HG03342 (cell line): ENCODE data around the gene MKLN1.

Source experiments
- ATAC-seq: cut with Tn5 transposase; IDR thresholded peaks from one replicate; pipeline ENCODE4 v1.9.1; 2021; ENCODE audit warnings: mild to moderate bottlenecking, moderate library complexity; ENCODE audit not compliant: unreplicated experiment

The MKLN1 gene

DNA sequence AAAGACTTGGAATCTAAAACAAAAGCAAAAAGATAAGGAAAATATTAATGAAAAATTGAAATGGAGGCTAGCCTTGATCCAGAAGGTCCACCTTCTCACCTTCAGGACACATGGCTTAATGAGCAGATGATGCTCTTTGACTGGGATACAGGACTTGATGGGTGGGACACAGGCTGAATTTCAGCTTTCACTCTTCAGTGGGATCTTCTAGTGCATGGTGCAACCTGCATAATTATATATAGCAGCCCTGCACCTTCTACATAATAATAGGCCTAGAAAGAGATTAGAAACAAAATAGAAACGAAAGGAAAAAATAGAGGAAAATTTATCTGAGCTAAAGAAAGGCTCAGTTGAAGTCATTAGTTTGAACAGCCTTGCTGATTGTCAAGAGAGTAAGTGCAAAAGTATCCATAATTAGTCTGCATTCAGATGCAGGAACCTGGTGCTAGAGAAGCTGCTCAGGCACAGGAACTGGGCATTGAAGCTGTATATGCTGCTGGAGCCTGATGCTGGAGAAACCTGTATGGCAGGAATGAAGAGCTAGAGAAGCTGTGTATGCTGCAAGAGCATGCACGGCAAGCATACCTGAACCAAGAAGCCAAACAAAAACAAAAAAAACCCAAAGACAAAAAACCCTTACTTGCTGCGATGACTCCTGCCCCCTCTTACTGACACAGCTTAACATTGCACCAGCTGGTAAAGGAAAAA, 19.4 kb downstream of the MKLN1 start:
- ATAC-seq, result no peak

DNA sequence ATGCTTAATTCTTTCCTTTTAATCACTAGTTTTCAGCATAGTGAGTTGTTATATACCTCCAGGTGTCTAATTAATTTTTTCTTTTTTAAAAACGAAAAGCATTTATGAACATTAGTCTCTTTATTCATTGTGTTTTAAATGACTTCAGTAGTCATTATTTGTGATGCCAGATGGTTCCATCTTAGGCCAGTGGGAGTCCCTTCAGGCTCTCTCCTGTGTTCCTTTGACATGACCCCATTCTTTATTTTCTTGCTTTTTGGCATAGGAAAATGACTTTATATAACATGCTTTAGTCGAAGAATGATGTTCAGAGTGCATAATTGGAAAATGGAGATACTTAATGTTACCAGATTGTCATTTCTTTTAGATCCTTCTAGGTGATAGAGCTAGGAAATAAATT, 24.4 kb downstream of the MKLN1 start:
- ATAC-seq, result no peak

DNA sequence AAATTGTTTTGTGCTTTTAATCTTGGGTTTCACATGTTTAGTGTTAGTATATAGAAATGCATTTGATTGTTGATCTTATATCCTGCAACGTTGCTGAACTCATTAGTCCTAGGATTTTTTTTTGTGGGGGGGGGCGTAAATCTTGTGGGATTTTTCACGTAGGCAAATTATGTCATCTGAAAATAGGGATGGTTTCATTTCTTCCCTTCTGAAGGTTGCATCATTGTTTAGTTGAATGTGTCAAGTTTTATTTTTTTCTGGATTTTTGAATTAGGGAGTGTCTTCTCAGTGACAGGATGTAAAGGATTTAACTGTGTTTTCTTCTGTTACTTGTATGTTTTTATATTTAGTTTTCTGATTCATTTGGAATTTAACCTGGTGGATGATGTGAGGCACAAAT, 26.7 kb downstream of the MKLN1 start:
- no peak for ATAC-seq

DNA sequence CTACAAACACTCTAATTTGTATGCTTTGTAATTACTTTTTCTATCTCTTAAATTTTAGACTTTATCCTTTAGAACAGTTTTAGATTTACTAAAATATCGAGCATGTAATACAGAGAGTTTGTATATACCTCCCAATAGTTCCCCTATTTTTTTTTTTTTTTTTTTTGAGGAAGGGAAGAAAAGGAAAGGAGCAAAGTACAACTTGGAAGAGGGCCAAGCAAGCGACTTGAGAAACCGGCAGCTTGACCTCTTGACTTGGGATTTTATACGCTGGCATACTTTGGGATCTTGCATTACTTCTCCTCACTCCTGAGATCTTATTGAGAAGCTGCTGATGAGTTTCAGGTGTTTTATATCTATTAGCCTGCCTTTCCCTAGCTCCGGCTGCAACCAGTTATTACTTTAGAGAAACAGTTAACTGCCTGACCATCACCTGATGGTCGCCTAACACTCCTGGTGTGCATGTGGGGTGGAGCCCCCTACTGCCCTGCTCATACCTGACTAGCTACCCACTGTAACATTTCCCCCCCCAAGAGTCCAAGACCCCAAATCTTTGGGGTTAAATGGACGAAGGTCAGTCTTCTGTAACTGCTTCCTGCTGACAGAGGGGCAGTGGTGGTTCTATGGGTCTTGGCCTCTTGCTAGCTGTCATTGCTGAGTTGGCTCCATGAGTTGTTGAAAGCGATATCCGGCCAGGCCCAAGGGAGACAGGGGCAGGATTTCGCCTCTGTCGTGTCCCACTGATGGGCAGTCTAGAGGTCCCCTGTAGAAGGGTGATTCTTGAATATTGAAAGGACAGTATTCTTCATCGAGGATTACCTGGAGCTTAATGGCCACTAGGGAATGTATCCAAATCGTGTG, 28.5 kb downstream of the MKLN1 start:
- no peak for ATAC-seq

DNA sequence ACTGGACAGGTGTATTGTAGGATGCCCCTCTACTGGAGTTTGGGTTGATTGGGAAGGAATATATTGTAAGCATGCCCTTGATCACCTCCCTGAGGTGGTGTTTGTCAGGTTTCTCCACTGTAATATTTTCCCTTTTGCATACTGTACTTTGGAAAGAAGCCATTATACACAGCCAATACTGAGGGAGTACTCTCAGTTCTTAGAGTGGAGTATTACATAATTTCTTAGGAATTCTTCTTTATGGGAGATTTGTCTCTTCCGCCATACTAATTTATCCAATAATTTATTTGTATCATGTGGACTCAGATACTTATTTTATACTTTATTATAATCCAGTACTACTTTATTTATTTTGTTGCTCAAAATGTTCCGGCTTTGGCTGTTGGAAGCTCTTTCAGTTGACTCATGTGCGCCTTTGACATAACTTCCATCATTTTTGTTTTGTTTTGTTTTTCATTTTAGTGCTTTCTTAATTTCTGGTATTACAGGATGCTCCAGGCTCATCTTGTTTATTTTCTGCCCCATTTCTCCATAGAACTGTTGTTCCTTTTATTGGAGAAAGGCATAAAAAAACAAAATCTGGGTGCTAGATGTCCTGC, 29.7 kb downstream of the MKLN1 start:
- no peak for ATAC-seq

DNA sequence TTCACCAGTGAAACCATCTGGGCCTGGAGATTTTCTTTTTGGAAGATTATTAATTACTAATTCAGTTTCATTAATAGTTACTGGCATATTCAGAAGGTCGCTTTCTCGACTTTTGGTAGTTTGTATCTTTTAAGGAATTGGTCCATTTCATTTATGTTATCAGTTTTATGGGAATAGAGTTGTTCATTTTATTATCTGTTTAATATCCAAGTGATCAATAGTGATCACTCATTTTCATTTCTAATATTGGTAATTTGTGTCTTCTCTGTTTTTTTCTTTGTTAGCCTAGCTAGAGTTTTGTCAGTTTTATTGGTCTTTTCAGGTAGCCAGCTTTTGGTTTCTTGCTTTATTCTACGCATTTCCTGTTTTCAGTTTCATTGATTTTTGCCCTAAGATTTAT, 31.0 kb downstream of the MKLN1 start:
- no peak for ATAC-seq

DNA sequence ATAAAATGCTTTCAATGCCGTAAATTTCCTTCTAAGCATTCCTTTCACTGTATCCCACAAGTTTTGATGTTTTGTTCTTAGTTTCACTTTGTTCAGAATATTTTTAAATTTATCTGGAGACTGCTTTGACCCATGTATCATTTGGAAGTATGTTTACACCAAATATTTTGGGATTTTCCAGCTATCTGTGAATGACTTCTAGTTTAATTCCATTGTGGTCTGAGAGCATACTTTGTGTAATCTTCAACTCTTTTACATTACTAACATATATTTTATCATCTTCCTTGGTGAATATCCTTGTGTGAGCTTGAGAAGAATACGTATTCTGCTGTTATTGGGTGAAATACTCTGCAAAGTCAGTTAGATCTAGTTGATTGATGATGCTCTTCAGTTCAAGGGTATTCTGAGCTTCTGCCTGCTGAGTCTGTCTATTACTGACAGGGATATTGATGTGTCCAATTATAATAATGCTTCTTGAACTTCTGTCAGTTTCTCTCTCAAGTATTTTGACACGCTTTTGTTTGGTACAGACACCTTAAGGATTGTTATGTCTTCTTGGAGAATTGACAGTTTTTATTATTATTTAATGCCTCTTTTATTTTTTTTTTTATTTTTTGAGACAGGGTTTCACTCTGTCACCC, 31.6 kb downstream of the MKLN1 start:
- ATAC-seq, result no peak

DNA sequence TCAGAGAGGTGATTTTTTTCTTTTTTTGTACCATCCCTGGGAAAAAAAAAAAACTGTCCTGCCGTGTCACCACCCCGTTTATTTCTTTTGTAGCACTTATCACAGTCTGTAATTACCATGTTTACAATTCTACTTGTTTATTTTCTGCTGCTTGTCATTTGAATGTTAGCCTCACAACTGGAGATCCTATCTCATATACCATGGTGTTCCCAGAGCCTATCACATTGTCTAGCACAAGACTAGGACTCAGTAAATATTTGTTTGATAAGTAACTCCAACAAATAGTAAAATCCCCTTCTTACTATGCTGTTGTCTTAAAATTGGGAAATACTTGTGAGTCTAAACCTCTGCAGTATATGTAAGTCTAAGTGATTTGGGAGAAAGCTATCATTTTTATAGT, 36.0 kb downstream of the MKLN1 start:
- no peak for ATAC-seq

DNA sequence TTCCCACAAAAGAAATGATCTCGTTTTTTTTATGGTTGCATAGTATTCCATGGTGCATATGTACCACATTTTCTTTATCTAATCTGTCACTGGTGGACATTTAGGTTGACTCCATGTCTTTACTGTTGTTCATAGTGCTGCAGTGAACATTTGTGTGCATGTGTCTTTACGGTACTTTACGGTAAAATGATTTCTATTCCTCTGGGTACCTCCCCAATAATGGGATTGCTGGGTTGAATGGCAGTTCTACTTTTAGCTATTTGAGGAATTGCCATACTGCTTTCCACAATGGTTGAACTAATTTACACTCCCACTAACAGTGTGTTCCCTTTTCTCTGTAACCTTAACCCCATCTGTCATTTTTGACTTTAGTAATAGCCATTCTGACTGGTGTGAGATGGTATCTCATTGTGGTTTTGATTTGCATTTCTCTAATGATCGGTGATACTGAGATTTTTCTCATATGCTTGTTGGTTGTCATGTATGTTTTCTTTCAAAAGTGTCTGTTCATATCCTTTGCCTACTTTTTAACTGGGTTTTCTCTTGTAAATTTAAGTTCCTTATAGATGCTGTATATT, 37.2 kb downstream of the MKLN1 start:
- no peak for ATAC-seq

DNA sequence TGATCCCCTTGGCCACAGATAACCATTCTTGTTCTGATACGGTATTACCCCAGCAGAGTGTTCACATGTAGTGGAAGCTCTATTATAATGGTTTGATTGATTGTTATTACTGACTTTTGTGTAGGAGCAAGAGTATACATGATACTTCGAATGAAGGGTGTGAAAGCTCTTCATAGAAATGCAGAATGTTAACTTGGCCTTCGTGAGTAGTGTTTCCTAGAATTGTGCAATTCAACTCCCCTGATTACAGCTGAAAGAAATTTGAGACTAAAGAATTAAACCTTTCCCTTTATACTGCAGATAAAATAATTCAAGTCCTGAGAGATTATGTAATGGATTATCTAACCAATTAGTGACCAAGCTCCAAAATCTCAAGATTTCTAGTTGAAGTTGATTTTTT, 38.2 kb downstream of the MKLN1 start:
- ATAC-seq, result no peak

DNA sequence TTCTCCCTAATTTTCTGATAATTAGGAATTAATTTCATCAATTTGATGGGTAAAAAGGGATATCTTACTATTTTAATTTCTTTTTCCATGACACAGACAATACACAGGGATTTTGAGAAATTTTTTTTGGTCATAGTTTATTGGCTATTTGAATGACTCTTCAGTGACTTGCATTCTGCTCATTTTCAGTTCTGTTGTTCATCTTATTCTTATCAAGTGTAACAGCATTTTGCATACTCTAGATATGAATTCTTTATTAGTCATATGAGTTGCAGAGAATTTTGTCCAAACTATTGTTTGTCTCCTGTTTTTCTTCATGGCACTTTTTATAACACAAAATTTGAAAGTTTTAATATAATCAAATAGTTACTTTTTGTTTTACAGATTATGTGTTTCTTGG, 41.7 kb downstream of the MKLN1 start:
- no peak for ATAC-seq

DNA sequence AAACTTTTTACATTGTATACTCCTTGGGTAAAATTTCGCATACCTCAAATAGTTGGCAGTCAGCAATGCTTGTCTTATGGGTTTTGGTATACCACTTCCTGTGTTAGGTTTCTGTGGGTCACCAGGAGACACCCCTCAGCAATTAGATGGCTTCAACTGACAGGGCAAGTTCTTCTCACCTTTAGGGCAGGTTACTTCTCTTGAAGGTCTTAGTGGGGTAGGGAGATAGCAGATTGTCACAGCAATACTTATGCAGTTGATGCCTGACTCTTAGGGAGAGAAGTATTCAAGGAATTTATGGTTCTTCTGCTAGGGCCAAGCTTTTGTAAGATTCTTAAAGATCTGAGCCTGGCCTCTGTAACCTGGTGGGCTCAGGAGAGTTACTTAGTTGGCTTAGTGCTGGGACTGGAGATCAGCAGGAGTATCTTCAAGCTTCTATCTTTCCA, 42.9 kb downstream of the MKLN1 start:
- ATAC-seq, result peak; percentile 86

DNA sequence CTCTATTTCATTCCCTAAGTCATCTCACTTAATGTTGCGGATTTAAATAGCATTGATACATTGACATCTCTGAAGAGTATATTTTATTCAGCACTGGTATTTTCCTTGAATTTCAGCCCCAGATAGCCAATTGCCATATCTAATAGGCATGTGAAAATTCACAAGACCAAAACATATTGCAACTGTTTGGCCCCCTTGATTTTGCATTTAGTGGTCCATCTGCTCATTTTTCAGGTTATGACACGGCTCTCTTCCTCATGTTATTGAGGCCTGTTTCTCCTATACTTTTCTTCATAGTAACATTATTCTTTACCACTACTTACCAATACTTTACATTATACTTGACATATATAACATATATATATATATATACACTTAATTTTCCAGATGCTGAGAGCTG, 43.7 kb downstream of the MKLN1 start:
- no peak for ATAC-seq

DNA sequence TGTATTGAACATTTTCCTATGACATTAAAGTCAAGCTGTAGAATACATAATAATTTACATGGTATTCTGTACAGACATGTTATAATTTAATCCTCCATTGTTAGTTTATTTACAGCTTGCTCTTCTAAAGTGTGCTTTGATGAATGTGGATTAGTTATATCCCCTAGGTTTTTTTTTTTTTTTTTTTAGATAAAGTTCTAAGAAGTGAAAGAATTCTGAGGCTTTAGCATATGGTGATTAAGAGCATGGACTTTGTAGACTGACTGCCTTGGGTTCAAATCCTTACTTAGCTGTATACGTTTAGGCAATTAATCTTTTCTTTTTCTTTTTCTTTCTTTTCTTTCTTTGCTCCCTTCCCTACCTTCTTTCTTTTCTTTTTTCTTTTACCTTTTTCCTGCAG, 44.9 kb downstream of the MKLN1 start:
- no peak for ATAC-seq

DNA sequence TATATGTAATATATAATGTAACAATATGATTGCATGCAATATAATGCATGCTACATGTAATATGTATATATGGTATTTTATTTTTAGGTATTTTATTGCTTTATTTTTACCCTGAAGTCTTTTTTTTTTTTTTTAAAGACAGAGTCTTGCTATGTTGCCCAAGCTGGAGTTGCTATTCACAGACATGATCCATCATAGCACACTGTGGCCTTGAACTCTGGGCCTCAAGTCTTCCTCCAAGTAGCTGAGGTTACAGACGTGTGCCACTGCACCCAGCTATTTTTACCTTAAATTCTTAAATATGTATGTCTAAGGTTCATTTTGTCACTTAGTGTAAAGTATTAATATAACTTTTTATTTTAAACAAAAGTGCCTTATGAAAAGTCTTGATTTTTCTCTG, 47.1 kb downstream of the MKLN1 start:
- no peak for ATAC-seq

DNA sequence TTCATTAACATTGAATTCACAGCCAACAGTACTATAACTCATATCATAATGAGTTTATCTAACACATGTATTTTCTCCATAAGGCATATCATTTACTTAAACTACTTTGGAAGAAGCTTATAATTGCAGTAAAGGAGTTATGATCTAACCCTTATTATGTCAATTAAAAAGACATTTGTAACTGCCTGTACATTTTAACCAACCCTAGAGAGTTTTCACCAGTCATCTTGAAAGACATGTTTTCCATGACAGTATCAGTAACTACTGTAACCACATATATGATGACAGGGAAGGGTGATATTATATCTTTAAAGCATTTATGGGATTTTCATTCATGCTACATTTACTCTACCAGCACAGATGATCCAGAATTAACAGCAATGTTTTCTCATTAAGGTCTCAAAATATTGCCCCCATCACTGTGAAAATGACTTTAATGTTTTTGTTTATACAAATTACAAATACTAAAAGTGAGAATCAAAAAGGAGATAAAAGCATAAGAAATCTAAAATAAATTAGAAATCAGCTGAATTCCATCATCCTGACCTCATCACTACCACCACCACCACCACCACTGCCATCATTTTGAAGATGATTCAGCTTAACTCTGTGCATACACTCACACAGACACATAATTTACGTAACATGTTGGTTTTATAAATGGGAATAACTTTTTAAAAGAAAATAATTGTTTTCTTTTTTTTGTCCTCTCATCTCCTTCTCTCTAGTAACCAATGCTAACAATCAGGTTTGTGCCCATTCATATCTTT, 53.6 kb downstream of the MKLN1 start:
- no peak for ATAC-seq

DNA sequence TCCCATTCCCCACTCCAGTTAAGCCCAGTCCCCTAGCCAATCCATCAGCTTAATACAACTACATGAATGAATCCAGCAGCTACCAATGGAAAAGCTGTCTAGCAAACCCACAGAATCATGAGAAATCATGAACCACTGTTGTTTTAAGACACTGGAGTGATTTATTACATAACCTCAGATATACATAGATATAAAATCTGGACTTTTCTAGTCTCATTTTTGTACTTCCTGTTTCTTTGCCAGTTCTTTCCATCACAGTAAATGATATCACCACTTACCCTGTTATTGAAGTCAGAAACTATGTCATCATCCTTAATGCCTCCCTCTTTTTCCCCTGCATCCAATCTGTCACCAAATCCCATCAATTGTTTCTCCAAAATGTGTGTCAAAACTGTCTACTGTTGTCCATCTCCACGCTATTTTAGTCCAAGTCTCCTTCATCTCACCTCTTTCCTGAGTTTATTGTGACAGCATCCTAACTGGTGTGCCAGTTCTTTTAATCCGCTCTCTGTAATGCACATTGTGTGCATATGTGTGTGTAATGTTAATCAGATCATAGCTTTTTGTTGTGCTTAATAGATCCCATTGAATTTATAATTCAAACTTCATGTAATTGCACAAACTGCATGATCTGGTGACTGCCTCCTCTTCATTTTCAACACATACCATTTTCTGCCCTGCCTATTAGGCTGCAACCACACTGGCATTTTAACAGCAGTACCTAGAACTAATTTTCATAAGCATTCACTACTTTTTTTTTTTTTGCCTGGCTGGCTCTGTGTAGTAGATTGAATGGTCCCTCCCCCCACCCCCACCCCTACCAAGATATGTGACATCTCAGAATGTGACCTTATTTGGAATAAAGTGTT, 56.0 kb downstream of the MKLN1 start:
- ATAC-seq, result no peak

DNA sequence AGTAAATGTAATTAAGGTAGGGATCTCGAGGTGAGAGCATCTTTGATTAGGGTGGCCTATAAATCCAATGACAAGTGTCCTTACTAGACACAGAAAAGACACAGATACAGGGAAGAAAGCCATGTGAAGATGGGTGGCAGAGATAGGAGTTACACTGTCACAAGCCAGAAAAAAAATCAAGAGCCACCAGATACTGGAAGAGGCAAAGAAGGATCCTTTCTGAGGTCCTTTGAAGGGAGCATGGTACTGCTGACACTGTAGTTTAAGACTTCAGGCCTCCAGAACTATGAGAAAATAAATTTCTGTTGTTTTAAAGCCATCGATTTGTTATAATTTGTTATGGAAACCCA, 56.6 kb downstream of the MKLN1 start:
- no peak for ATAC-seq

DNA sequence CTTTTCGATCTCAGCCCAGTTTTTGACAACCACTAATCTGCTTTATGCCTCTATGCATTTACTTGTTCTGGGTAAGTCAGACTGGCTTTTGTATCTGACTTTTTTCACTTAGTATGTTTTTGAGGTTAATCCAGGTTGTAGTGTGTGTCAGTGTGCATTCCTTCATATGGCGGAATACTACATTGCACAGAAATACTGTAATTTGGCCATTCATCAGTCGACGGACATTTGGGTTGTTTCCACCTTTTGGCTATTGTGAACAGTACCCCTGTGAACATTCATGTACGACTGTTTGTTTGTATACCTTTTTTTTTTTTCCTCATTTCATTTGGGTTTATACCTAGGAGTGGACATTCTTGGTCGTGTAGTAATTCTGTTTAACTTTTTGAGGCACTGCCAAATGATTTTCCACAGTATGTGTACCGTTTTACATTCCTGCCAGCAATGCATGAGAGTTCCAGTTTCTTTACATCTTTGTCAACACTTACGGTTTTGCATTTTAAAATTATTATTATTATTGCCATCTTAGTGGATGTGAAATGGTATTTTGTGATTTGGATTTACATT, 57.4 kb downstream of the MKLN1 start:
- ATAC-seq, result no peak
